ENCODE results near the gene SEPTIN5.
"Not testable (repeated sequence)": the region's sequence is repeated elsewhere in the genome, so short reads cannot be mapped to it uniquely, and the experiment has no call there.

SEPTIN5 gene

GRCh38 chr22:19674929-19675253 lies 39.4 kb upstream of the SEPTIN5 start:
- Histone ChIP-seq H3K36me3 (ENCODE audit: insufficient read depth, low read length) (no peaks in the 10 kb centered on the region), H3K9ac (ENCODE audit: low read depth, low read length) (no peak overlapping the region), H3K4me1 (ENCODE audit: insufficient read depth, low read length) (peaks cover 6% of the 10 kb centered on the region; the same call in 1 of the 2 replicates), H3K9me3 (ENCODE audit: control insufficient read depth, insufficient read depth, low read length) (no peaks in the 10 kb centered on the region)

DNA sequence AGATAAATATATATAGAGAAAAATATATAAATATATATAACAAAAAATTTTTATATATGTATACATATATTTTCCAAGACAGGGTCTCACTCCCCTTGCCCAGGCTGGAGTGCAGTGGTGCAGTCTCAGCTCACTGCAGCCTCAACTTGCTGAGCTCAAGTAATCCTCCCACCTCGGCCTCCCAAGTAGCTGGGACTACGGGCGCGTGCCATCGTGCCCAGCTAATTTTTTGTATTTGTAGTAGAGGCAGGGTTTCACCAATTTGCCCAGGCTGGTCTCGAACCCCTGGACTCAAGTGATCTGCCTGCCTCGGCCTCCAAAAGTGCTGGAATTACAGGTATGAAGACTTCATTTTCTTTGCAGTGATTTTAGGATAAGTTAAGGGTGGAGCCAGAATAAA lies 38.9 kb upstream of the SEPTIN5 start:
- no peaks in the 10 kb centered on the region for H3K36me3 ChIP-seq (ENCODE audit: insufficient read depth, low read length)

GRCh38 chr22:19676437-19676836 lies 37.9 kb upstream of the SEPTIN5 start:
- not testable (repeated sequence) for H3K9me3 ChIP-seq (ENCODE audit: control insufficient read depth, insufficient read depth, low read length); H3K4me1 ChIP-seq (ENCODE audit: insufficient read depth, low read length); H3K9ac ChIP-seq (ENCODE audit: low read depth, low read length); H3K36me3 ChIP-seq (ENCODE audit: insufficient read depth, low read length)

More for the DNA sequence above, 38.9 kb upstream of the SEPTIN5 start:
- H3K9ac ChIP-seq (ENCODE audit: low read depth, low read length), result no peak overlapping the region
- H3K9me3 ChIP-seq (ENCODE audit: control insufficient read depth, insufficient read depth, low read length), result no peaks in the 10 kb centered on the region
- peaks cover 6% of the 10 kb centered on the region; the same call in 1 of the 2 replicates for H3K4me1 ChIP-seq (ENCODE audit: insufficient read depth, low read length)

GRCh38 chr22:19678949-19679521 lies 35.3 kb upstream of the SEPTIN5 start:
- Histone ChIP-seq H3K36me3 (ENCODE audit: insufficient read depth, low read length) (no peaks in the 10 kb centered on the region), H3K4me1 (ENCODE audit: insufficient read depth, low read length) (peaks cover 6% of the 10 kb centered on the region; the same call in 1 of the 2 replicates), H3K9me3 (ENCODE audit: control insufficient read depth, insufficient read depth, low read length) (no peaks in the 10 kb centered on the region; the same call in 1 of the 2 replicates), H3K9ac (ENCODE audit: low read depth, low read length) (no peak overlapping the region)

- Histone ChIP-seq H3K4me1 (ENCODE audit: insufficient read depth, low read length) (peaks cover 6% of the 10 kb centered on the region; the same call in 1 of the 2 replicates), H3K9ac (ENCODE audit: low read depth, low read length) (no peak overlapping the region), H3K9me3 (ENCODE audit: control insufficient read depth, insufficient read depth, low read length) (no peaks in the 10 kb centered on the region; the same call in 1 of the 2 replicates), H3K36me3 (ENCODE audit: insufficient read depth, low read length) (no peaks in the 10 kb centered on the region)
These were observed 34.7 kb upstream of the SEPTIN5 start for GRCh38 chr22:19679522-19680101.

- Histone ChIP-seq H3K36me3 (ENCODE audit: insufficient read depth, low read length) (no peaks in the 10 kb centered on the region), H3K4me1 (ENCODE audit: insufficient read depth, low read length) (peaks cover 6% of the 10 kb centered on the region; the same call in 1 of the 2 replicates), H3K9me3 (ENCODE audit: control insufficient read depth, insufficient read depth, low read length) (no peaks in the 10 kb centered on the region; the same call in 1 of the 2 replicates), H3K9ac (ENCODE audit: low read depth, low read length) (no peak overlapping the region)
These were observed 33.9 kb upstream of the SEPTIN5 start for GRCh38 chr22:19680287-19680881.

GRCh38 chr22:19680911-19681862 lies 33.1 kb upstream of the SEPTIN5 start:
- no peaks in the 10 kb centered on the region; the same call in 1 of the 2 replicates for H3K9me3 ChIP-seq (ENCODE audit: control insufficient read depth, insufficient read depth, low read length)

DNA sequence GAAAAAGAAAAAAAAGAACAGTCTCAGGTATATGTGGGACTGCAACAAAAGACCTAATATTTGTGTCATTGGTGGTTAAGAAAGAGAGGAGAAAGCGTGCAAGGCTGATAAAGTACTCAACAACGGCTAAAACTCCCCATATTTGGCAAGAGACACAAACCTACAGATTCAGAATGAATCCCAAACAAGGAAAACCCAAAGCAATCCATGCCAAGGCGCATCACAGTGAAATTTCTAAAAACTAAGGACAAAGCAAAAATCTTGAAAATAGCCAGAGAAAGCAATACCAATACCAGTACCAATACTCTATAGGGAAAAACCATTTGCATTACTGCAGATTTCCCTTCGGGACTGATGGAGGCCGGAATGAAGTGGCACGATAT lies 32.4 kb upstream of the SEPTIN5 start:
- no peaks in the 10 kb centered on the region for H3K36me3 ChIP-seq (ENCODE audit: insufficient read depth, low read length)

More at GRCh38 chr22:19680911-19681862, 33.1 kb upstream of the SEPTIN5 start:
- Histone ChIP-seq H3K36me3 (ENCODE audit: insufficient read depth, low read length) (no peaks in the 10 kb centered on the region), H3K9ac (ENCODE audit: low read depth, low read length) (no peak overlapping the region), H3K4me1 (ENCODE audit: insufficient read depth, low read length) (peaks cover 6% of the 10 kb centered on the region; the same call in 1 of the 2 replicates)

GRCh38 chr22:19686946-19687345 lies 27.4 kb upstream of the SEPTIN5 start:
- H3K9me3 ChIP-seq (ENCODE audit: control insufficient read depth, insufficient read depth, low read length), result no peaks in the 10 kb centered on the region; the same call in 1 of the 2 replicates
- no peak overlapping the region for H3K9ac ChIP-seq (ENCODE audit: low read depth, low read length)
- peaks cover 11% of the 10 kb centered on the region for H3K4me1 ChIP-seq (ENCODE audit: insufficient read depth, low read length)
- no peaks in the 10 kb centered on the region for H3K36me3 ChIP-seq (ENCODE audit: insufficient read depth, low read length)

More for the DNA sequence above, 32.4 kb upstream of the SEPTIN5 start:
- Histone ChIP-seq H3K9ac (ENCODE audit: low read depth, low read length) (no peak overlapping the region), H3K9me3 (ENCODE audit: control insufficient read depth, insufficient read depth, low read length) (no peaks in the 10 kb centered on the region; the same call in 1 of the 2 replicates), H3K4me1 (ENCODE audit: insufficient read depth, low read length) (peaks cover 6% of the 10 kb centered on the region; the same call in 1 of the 2 replicates)

GRCh38 chr22:19687561-19688300 lies 26.6 kb upstream of the SEPTIN5 start:
- H3K36me3 ChIP-seq (ENCODE audit: insufficient read depth, low read length), result no peaks in the 10 kb centered on the region
- H3K4me1 ChIP-seq (ENCODE audit: insufficient read depth, low read length), result peaks cover 14% of the 10 kb centered on the region
- H3K9me3 ChIP-seq (ENCODE audit: control insufficient read depth, insufficient read depth, low read length), result no peaks in the 10 kb centered on the region
- no peak overlapping the region for H3K9ac ChIP-seq (ENCODE audit: low read depth, low read length)

GRCh38 chr22:19688301-19689290 lies 25.7 kb upstream of the SEPTIN5 start:
- Histone ChIP-seq H3K4me1 (ENCODE audit: insufficient read depth, low read length) (peaks cover 14% of the 10 kb centered on the region), H3K36me3 (ENCODE audit: insufficient read depth, low read length) (no peaks in the 10 kb centered on the region), H3K9ac (ENCODE audit: low read depth, low read length) (no peak overlapping the region), H3K9me3 (ENCODE audit: control insufficient read depth, insufficient read depth, low read length) (no peaks in the 10 kb centered on the region)

DNA sequence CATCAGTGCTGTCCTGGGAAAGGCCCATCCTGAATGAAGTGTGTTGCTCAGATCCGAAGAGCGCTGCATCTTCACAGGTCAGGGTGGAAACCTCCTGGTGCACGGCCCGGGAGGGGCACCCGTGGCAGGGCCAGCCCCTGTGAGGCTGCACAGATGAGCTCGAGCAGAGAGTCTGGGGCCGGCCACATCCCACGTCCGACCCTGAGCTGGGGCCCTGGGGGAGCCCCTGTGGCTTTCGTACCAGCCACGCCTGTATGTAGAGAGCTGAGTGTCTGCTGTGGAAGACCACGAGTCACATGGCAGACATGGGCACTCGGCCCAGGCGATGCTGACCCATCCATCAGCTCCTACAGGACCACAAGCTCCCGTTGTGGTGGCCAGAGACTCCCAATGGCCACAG lies 24.9 kb upstream of the SEPTIN5 start:
- Histone ChIP-seq H3K9ac (ENCODE audit: low read depth, low read length) (no peak overlapping the region), H3K9me3 (ENCODE audit: control insufficient read depth, insufficient read depth, low read length) (no peaks in the 10 kb centered on the region), H3K4me1 (ENCODE audit: insufficient read depth, low read length) (peaks cover 14% of the 10 kb centered on the region), H3K36me3 (ENCODE audit: insufficient read depth, low read length) (no peaks in the 10 kb centered on the region)

All from ES-I3 (cell line).